ENCODE measurements around the gene FAM47B. TPM values are rescaled to one million over a fixed set of nuclear protein-coding genes. Genes with fewer than 3 reads are reported as not detected.

The FAM47B gene
- total RNA-seq, 2 donors from 2014 or later, result 1.2 TPM; not detected in 1

- H3K4me1 ChIP-seq (replicated peaks), result no peaks in the 10 kb centered on the region
- no peak for DNase-seq (ENCODE audit: low spot score)
- H3K36me3 ChIP-seq, result no peaks in the 10 kb centered on the region
- H3K27ac ChIP-seq, result no peak overlapping the region
- intact Hi-C loops (cut with DNase I), result no loop called here
- H3K9me3 ChIP-seq, result no peaks in the 10 kb centered on the region
- H3K4me3 ChIP-seq, result no peak overlapping the region
- WGBS, result 100% methylated on average over 1 of the region's 3 CpGs
- TF ChIP-seq, protein P1, sequence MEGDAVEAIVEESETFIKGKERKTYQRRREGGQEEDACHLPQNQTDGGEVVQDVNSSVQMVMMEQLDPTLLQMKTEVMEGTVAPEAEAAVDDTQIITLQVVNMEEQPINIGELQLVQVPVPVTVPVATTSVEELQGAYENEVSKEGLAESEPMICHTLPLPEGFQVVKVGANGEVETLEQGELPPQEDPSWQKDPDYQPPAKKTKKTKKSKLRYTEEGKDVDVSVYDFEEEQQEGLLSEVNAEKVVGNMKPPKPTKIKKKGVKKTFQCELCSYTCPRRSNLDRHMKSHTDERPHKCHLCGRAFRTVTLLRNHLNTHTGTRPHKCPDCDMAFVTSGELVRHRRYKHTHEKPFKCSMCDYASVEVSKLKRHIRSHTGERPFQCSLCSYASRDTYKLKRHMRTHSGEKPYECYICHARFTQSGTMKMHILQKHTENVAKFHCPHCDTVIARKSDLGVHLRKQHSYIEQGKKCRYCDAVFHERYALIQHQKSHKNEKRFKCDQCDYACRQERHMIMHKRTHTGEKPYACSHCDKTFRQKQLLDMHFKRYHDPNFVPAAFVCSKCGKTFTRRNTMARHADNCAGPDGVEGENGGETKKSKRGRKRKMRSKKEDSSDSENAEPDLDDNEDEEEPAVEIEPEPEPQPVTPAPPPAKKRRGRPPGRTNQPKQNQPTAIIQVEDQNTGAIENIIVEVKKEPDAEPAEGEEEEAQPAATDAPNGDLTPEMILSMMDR (IDR thresholded peaks at IDR 0.05), result no peak
- TF ChIP-seq POLR2A (IDR thresholded peaks at IDR 0.05) (no peak), POLR2AphosphoS5 (IDR thresholded peaks at IDR 0.05) (no peak)
- H3K27me3 ChIP-seq (replicated peaks; ENCODE audit: insufficient read depth), result no peaks in the 10 kb centered on the region
These were observed 35.6 kb downstream of the FAM47B start for GRCh38 chrX:34978171-34978570.

- TF ChIP-seq POLR2AphosphoS5 (IDR thresholded peaks at IDR 0.05), result no peak
- TF ChIP-seq, protein P1 (IDR thresholded peaks at IDR 0.05), result no peak
- TF ChIP-seq POLR2A (IDR thresholded peaks at IDR 0.05), result no peak
- Histone ChIP-seq H3K4me1 (replicated peaks) (no peaks in the 10 kb centered on the region), H3K27ac (no peak overlapping the region), H3K9me3 (no peaks in the 10 kb centered on the region), H3K36me3 (no peaks in the 10 kb centered on the region), H3K4me3 (no peak overlapping the region), H3K27me3 (replicated peaks; ENCODE audit: insufficient read depth) (no peaks in the 10 kb centered on the region)
- intact Hi-C loops (cut with DNase I), result no loop called here
- DNase-seq (ENCODE audit: low spot score), result no peak
- WGBS, result 74% methylated on average over 1 of the region's 1 CpG
These were observed 45.0 kb downstream of the FAM47B start for GRCh38 chrX:34987646-34988045.

Data from prostate gland (tissue), 2 donors.